Mucosa of rectum (tissue), 2 donors: Measurements from ENCODE around the gene GPR137.

ENCODE experiments used
- H3K27ac ChIP-seq, 2 donors: one replicate each; pipeline ENCODE4 v1.7.0; 2013; ENCODE audit warnings: inconsistent platforms in 2 of 2, low read depth in 2 of 2, low read length in 2 of 2
- H3K27me3 ChIP-seq, 2 donors: one replicate each; pipeline ENCODE4 v1.7.0; 2013; ENCODE audit warnings: low read length in 2 of 2; ENCODE audit not compliant: control insufficient read depth in 2 of 2, insufficient read depth in 2 of 2
- H3K36me3 ChIP-seq, 2 donors: one replicate each; pipeline ENCODE4 v1.7.0; 2013; ENCODE audit warnings: low read length in 2 of 2; ENCODE audit not compliant: control insufficient read depth in 2 of 2, insufficient read depth in 2 of 2
- H3K4me1 ChIP-seq, 2 donors: one replicate each; pipeline ENCODE4 v1.7.0; 2013; ENCODE audit warnings: low read length in 2 of 2, mild to moderate bottlenecking in 1 of 2; ENCODE audit not compliant: control insufficient read depth in 2 of 2, insufficient read depth in 2 of 2
- H3K4me3 ChIP-seq, 2 donors: one replicate each; pipeline ENCODE4 v1.7.0; 2013; ENCODE audit warnings: low read length in 2 of 2
- H3K9ac ChIP-seq, 2 donors: one replicate each; pipeline ENCODE4 v1.7.0; 2013; ENCODE audit warnings: low read length in 2 of 2, low read depth in 1 of 2, mild to moderate bottlenecking in 1 of 2
- H3K9me3 ChIP-seq, 2 donors: one replicate each; pipeline ENCODE4 v1.7.0; 2013; ENCODE audit warnings: low read length in 2 of 2; ENCODE audit not compliant: control insufficient read depth in 2 of 2
- donor health status: healthy.
- donor health status: Normal muscosa, but diverticular disease.

GPR137 gene

DNA sequence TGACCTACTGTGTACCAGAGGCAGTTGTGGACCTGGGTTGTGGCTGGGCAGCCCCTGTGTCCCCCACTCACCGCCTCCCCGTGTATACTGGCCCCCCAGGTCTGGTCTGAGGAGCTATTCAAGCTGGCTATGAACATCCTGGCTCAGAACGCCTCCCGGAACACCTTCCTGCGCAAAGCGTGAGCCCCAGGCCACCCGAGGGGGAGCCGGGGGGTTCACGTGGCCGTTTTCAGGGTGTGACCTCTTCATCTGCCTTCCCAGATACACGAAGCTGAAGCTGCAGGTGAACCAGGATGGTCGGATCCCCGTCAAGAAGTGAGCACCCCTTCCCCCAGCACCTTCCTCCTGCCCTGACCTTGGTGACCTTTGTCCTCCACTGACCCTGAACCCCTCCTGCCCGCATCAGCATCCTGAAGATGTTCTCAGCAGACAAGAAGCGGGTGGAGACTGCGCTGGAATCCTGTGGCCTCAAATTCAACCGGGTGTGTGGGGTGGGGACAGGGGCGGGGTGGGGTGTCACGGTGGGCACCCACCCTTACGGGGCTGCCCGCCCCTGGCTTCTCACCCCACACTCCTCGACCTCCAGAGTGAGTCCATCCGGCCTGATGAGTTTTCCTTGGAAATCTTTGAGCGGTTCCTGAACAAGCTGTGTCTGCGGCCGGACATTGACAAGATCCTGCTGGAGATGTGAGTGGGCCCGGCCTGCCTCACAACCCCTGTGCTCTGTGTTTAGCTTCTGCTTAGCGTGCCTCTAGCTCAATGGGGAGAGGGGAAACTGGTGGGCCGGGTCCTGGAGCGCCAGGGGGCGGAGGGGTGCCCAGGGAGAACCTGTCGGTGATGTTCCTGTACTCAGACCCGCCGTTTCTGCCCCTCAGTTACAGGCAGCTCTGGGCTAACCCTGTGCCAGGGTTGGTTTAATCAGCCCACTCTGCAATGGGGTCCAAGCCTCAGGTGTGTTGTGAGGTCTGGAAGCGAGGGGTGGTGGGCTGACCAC lies 30.2 kb upstream of the GPR137 start:
- Histone ChIP-seq H3K4me3 (no peak overlapping the region), H3K27me3 (no peaks in the 10 kb centered on the region), H3K36me3 (peaks cover 39 to 47% of the 10 kb centered on the region in 2 donors), H3K27ac (no peak overlapping the region), H3K4me1 (peaks cover 20 to 23% of the 10 kb centered on the region in 2 donors), H3K9ac (no peak overlapping the region), H3K9me3 (no peaks in the 10 kb centered on the region)

DNA sequence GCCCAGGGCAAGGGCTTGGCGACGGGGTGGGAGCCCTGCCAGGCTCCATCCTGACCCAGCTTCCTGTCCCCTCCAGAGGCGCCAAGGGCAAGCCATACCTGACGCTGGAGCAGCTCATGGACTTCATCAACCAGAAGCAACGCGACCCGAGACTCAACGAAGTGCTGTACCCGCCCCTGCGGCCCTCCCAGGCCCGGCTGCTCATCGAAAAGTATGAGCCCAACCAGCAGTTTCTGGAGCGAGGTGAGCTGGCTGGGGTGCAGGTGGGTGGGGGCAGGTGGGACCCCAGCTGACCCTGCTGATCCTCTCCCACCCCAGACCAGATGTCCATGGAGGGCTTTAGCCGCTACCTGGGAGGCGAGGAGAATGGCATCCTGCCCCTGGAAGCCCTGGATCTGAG lies 29.3 kb upstream of the GPR137 start:
- Histone ChIP-seq H3K27me3 (no peaks in the 10 kb centered on the region), H3K9ac (no peak overlapping the region), H3K36me3 (peaks cover 41 to 50% of the 10 kb centered on the region in 2 donors), H3K27ac (no peak overlapping the region), H3K4me3 (no peak overlapping the region), H3K4me1 (peaks cover 14 to 17% of the 10 kb centered on the region in 2 donors), H3K9me3 (no peaks in the 10 kb centered on the region)

DNA sequence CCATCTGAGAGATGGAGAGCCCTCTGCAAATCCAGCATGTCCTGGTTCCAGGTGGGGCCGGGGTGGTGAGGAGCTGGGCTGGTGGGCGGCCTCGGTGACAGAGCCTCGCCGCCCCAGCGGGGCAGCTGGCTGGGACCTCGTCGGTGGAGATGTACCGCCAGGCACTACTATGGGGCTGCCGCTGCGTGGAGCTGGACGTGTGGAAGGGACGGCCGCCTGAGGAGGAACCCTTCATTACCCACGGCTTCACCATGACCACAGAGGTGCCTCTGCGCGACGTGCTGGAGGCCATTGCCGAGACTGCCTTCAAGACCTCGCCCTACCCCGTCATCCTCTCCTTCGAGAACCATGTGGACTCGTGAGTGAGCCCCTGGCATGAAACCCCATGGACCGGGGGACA lies 27.3 kb upstream of the GPR137 start:
- H3K4me3 ChIP-seq, result no peak overlapping the region
- no peaks in the 10 kb centered on the region for H3K9me3 ChIP-seq
- no peak overlapping the region for H3K9ac ChIP-seq
- peaks cover 59 to 68% of the 10 kb centered on the region in 2 donors for H3K36me3 ChIP-seq
- H3K27me3 ChIP-seq, result no peaks in the 10 kb centered on the region
- peaks cover 2 to 6% of the 10 kb centered on the region in 2 donors for H3K4me1 ChIP-seq
- H3K27ac ChIP-seq, result no peak overlapping the region

DNA sequence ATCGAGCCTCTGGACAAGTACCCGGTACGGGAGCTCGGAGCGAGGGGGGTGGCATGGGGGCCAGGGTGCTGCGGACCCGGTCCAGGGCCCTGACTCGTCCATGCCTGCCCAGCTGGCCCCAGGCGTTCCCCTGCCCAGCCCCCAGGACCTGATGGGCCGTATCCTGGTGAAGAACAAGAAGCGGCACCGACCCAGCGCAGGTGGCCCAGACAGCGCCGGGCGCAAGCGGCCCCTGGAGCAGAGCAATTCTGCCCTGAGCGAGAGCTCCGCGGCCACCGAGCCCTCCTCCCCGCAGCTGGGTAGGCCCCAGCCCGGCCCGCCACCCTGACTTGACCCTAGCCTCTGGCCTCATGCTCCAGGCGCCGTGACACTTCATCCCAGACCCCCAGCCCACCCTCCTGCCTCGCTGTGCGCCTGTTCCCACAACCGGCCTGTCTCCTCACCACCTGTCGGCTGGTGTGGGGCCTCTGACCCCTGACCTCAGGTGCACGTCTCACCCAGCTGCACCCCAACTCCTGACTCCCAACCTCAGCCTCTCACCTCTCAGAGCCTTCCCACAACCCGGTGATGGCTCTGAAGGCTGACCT lies 26.6 kb upstream of the GPR137 start:
- Histone ChIP-seq H3K4me3 (no peak overlapping the region), H3K36me3 (peaks cover 63 to 73% of the 10 kb centered on the region in 2 donors)

DNA sequence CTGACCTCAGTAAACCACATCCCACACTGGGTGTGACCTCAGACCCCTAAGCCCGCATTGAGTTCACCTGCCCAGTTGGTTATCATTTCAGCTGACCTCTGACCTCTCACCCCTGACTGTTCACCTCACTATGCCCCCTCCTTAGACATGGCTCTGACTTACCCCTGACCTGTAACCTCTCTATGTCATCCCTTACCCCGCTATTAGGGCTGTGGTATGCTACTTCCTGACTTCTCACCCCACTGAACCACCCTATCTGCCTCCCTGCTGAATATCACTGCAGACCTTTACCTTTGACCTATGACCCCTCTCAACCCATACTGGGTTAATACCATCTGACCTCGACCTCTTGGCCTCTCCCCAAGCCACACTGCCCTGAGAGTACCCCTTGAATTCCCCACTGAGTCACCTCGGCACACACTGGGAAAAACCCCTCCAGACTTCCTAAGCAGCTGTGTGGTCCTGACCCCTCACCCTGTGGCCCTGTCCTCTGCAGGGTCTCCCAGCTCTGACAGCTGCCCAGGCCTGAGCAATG lies 26.0 kb upstream of the GPR137 start:
- no peaks in the 10 kb centered on the region for H3K27me3 ChIP-seq
- H3K27ac ChIP-seq, result no peak overlapping the region
- no peak overlapping the region for H3K4me3 ChIP-seq
- H3K4me1 ChIP-seq, result no peaks in the 10 kb centered on the region
- H3K9ac ChIP-seq, result no peak overlapping the region
- H3K9me3 ChIP-seq, result no peaks in the 10 kb centered on the region
- peaks cover 62 to 76% of the 10 kb centered on the region in 2 donors for H3K36me3 ChIP-seq

More for the DNA sequence above, 26.6 kb upstream of the GPR137 start:
- Histone ChIP-seq H3K27me3 (no peaks in the 10 kb centered on the region), H3K4me1 (no peaks in the 10 kb centered on the region), H3K9me3 (no peaks in the 10 kb centered on the region), H3K9ac (no peak overlapping the region), H3K27ac (no peak overlapping the region)

DNA sequence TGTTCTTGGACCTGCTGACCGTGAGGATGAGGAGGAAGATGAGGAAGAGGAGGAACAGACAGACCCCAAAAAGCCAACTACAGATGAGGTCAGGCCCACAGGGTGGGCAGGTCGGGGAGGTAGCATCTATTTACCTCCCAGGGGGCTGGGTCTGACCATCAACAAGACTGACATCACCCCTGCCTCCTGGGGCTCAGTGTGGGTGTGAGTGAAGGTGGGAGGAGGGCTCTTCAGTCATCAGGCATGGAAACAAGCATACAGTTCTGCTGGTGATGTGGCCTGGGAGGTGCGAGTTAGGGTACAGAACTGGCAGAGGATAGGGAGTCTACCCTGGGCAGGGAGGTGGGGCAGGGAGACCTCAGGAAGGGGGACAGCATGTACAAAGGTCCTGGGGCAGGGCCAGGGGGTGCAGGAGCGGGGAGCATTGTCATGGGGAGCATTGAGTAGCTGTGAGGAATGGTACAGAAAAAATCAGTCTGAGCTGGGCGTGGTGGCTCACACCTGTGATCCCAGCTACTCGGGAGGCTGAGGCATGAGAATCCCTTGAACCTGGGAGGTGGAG lies 25.4 kb upstream of the GPR137 start:
- H3K9me3 ChIP-seq, result no peaks in the 10 kb centered on the region
- peaks cover 58 to 73% of the 10 kb centered on the region in 2 donors for H3K36me3 ChIP-seq
- H3K4me1 ChIP-seq, result no peaks in the 10 kb centered on the region
- H3K9ac ChIP-seq, result no peak overlapping the region
- no peak overlapping the region for H3K27ac ChIP-seq
- no peak overlapping the region for H3K4me3 ChIP-seq
- H3K27me3 ChIP-seq, result no peaks in the 10 kb centered on the region

DNA sequence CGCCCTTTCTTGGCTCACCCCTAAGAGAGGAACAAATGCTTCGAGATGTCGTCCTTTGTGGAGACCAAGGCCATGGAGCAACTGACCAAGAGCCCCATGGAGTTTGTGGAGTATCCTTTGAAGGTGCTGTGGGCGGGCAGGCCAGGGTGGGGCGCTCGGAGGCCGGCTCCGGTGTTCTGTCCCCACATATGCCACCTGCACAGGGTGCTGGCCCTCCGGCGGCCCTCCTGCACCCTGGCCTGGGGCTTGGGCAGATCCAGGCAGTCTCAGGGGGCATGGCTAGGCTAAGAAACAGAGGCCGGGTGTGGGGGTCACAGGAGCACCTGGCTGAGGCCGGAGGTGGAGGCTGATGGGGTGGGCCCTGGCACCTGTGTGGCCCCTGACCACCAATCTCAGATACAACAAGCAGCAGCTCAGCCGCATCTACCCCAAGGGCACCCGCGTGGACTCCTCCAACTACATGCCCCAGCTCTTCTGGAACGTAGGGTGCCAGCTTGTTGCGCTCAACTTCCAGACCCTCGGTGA lies 24.0 kb upstream of the GPR137 start:
- no peaks in the 10 kb centered on the region for H3K9me3 ChIP-seq
- H3K36me3 ChIP-seq, result peaks cover 59 to 75% of the 10 kb centered on the region in 2 donors
- no peak overlapping the region for H3K27ac ChIP-seq
- no peak overlapping the region for H3K9ac ChIP-seq
- H3K4me1 ChIP-seq, result peaks cover 0 to 2% of the 10 kb centered on the region in 2 donors
- H3K4me3 ChIP-seq, result no peak overlapping the region
- H3K27me3 ChIP-seq, result no peaks in the 10 kb centered on the region

DNA sequence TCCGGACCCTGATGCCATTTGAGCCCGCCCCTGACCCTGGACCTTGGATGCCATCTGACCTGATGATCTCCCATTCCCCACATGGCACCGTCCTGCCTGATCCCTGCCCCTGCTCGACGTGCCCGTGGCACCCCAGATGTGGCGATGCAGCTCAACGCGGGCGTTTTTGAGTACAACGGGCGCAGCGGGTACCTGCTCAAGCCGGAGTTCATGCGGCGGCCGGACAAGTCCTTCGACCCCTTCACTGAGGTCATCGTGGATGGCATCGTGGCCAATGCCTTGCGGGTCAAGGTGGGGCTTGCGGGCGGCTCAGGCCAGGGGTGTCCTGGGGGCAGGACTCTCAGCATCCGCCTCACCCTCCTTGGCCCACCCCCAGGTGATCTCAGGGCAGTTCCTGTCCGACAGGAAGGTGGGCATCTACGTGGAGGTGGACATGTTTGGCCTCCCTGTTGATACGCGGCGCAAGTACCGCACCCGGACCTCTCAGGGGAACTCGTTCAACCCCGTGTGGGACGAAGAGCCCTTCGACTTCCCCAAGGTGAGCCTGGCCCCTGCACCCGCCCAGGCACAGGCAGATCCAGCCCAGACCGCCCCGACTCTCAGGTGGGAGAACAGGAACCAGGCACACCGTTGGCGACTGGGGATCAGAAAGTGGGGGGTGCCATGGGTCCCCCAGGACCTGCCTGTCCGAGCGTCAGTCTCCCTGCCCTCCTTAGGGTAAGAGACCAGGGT lies 23.2 kb upstream of the GPR137 start:
- H3K27me3 ChIP-seq, result no peaks in the 10 kb centered on the region
- H3K9me3 ChIP-seq, result no peaks in the 10 kb centered on the region
- peaks cover 60 to 71% of the 10 kb centered on the region in 2 donors for H3K36me3 ChIP-seq
- H3K9ac ChIP-seq, result no peak overlapping the region
- H3K4me1 ChIP-seq, result peaks cover 3 to 6% of the 10 kb centered on the region in 2 donors
- H3K27ac ChIP-seq, result no peak overlapping the region
- H3K4me3 ChIP-seq, result no peak overlapping the region

DNA sequence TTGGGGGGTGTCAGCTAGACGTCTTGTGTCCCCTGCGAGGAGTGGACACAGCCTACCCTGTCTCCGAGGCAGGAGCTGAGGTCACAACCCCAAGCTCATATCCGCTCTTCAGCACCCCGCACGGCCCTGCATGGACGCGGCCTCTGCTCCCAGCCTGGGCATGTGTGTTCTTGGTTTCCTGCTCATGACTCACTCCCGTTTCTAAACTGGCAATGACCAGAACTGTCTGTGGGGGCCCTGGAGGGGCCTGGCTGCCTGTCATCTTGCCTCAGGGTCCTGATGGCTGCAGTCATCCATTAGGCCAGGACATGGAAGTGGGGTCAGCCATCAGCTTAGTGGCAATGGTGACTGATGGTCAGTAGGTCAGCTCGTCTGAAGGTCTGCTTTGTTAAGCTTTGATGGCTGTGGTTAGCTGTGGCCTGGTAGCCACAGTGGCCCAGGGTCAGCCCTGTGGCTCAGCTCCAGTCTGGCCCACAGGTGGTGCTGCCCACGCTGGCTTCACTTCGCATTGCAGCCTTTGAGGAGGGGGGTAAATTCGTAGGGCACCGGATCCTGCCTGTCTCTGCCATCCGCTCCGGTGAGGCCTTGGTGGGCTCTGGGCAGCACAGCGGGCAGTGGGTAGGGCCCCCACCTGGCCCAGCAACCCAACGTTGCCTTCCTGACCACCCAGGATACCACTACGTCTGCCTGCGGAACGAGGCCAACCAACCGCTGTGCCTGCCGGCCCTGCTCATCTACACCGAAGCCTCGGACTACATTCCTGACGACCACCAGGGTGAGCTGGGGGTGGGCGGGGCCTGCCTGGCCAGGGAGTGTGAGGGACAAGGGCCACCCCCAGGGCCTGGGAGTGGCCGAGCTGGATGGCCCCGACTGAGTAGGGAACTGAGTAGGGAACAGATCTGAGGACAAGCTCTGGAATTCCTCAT lies 22.4 kb upstream of the GPR137 start:
- Histone ChIP-seq H3K4me1 (peaks cover 10 to 14% of the 10 kb centered on the region in 2 donors), H3K27ac (no peak overlapping the region), H3K9me3 (no peaks in the 10 kb centered on the region), H3K9ac (no peak overlapping the region), H3K4me3 (no peak overlapping the region), H3K27me3 (no peaks in the 10 kb centered on the region), H3K36me3 (peaks cover 60 to 66% of the 10 kb centered on the region in 2 donors)
